HG03159 (cell line): ENCODE measurements around the gene AMT.
A peak's percentile ranks its signal among the peaks of the same experiment; 100 is the strongest.

Source experiments
- ATAC-seq: cut with Tn5 transposase; IDR thresholded peaks from one replicate; pipeline ENCODE4 v1.9.1; 2021; ENCODE audit warnings: mild to moderate bottlenecking, moderate library complexity; ENCODE audit not compliant: unreplicated experiment

The AMT gene

GRCh38 chr3:49422379-49423248, at the start of gene AMT:
AMT (minus strand) TSS chr3:49422473; CDS start chr3:49422450, 23 bp downstream.
- ATAC-seq, result no peak

GRCh38 chr3:49470714-49471420, 48.6 kb upstream of the AMT start:
- ATAC-seq, result peak; percentile 23

GRCh38 chr3:49469936-49470713, 47.9 kb upstream of the AMT start, which contains the start of gene DAG1:
DAG1 (plus strand) TSS chr3:49470267; CDS start chr3:49510535, 40,268 bp downstream.
- peak; percentile 78 for ATAC-seq

GRCh38 chr3:49469037-49469935, 47.0 kb upstream of the AMT start:
- no peak for ATAC-seq

- ATAC-seq, result no peak
These were observed 43.8 kb upstream of the AMT start for GRCh38 chr3:49466085-49466484.

- no peak for ATAC-seq
These were observed 43.2 kb upstream of the AMT start for GRCh38 chr3:49465270-49466034.

GRCh38 chr3:49462222-49462621, 39.9 kb upstream of the AMT start:
- ATAC-seq, result no peak

- no peak for ATAC-seq
These were observed 39.3 kb upstream of the AMT start for GRCh38 chr3:49461443-49462171.

- ATAC-seq, result no peak
These were observed 38.7 kb upstream of the AMT start for GRCh38 chr3:49460956-49461355.

- ATAC-seq, result no peak
These were observed 38.1 kb upstream of the AMT start for GRCh38 chr3:49460188-49460890.

- no peak for ATAC-seq
These were observed 34.2 kb upstream of the AMT start for GRCh38 chr3:49456466-49456865.

GRCh38 chr3:49454898-49455681, 32.8 kb upstream of the AMT start:
- ATAC-seq, result no peak

GRCh38 chr3:49454458-49454857, 32.2 kb upstream of the AMT start:
- no peak for ATAC-seq

GRCh38 chr3:49453621-49454020, 31.3 kb upstream of the AMT start:
- no peak for ATAC-seq

GRCh38 chr3:49445391-49445790, 23.1 kb upstream of the AMT start:
- ATAC-seq, result no peak

GRCh38 chr3:49434731-49435130, 12.5 kb upstream of the AMT start:
- no peak for ATAC-seq

GRCh38 chr3:49428752-49429080, 6.4 kb upstream of the AMT start:
- ATAC-seq, result peak; percentile 11

- ATAC-seq, result no peak
These were observed 5.3 kb upstream of the AMT start for GRCh38 chr3:49427586-49427985.
